PFSK-1 (cell line): ENCODE measurements around the gene JPH3.

Source experiments
- FOXP2 ChIP-seq: optimal IDR thresholded peaks from 2 replicates; pipeline ENCODE3; 2011; ENCODE audit warnings: borderline replicate concordance, control low read depth, inconsistent platforms; ENCODE audit not compliant: insufficient read depth; ENCODE audit errors: extremely low read length, extremely low read depth
- POLR2AphosphoS5 ChIP-seq: IDR thresholded peaks from 2 replicates; pipeline ENCODE4 v1.6.1; 2012; ENCODE audit warnings: low read depth, mild to moderate bottlenecking, control low read depth, low read length, moderate library complexity
- REST ChIP-seq, 2 experiments: IDR thresholded peaks; 2 replicates each; pipeline versions ENCODE4 v1.6.1 to v1.8.0; 2011 to 2012; ENCODE audit warnings: low read depth in 2 of 2, low read length in 2 of 2, control low read depth in 1 of 2, inconsistent platforms in 1 of 2, mild to moderate bottlenecking in 1 of 2, moderate library complexity in 1 of 2; ENCODE audit not compliant: insufficient read depth in 1 of 2
- SIN3A ChIP-seq: IDR thresholded peaks from 2 replicates; pipeline ENCODE4 v1.6.1; 2012; ENCODE audit warnings: mild to moderate bottlenecking, low read length, moderate library complexity, borderline replicate concordance; ENCODE audit not compliant: insufficient read depth
- TAF1 ChIP-seq: IDR thresholded peaks from 2 replicates; pipeline ENCODE4 v1.6.1; 2012; ENCODE audit warnings: low read length, control low read depth, borderline replicate concordance; ENCODE audit not compliant: insufficient read depth

JPH3 gene

GRCh38 chr16:87723226-87723623 lies 120.9 kb downstream of the JPH3 start:
- no peak for TF ChIP-seq POLR2AphosphoS5
- no peak for TF ChIP-seq TAF1
- peak; percentile 96; the same call in 1 of the 2 replicates for TF ChIP-seq SIN3A
- TF ChIP-seq REST (IDR thresholded peaks at IDR 0.05; ENCODE audit: insufficient read depth in 1 of 2, low read depth in 2 of 2, low read length in 2 of 2): no peak
- TF ChIP-seq FOXP2: peak; percentile 75

GRCh38 chr16:87724490-87725291 lies 122.4 kb downstream of the JPH3 start:
- no peak for TF ChIP-seq SIN3A

- TF ChIP-seq TAF1 (no peak), REST (IDR thresholded peaks at IDR 0.05; ENCODE audit: insufficient read depth in 1 of 2, low read depth in 2 of 2, low read length in 2 of 2) (no peak), SIN3A (no peak), POLR2AphosphoS5 (no peak), FOXP2 (no peak)
These were observed 123.4 kb downstream of the JPH3 start for GRCh38 chr16:87725596-87726235.

- TF ChIP-seq TAF1: no peak
- no peak for TF ChIP-seq POLR2AphosphoS5
- TF ChIP-seq REST (IDR thresholded peaks at IDR 0.05; ENCODE audit: insufficient read depth in 1 of 2, low read depth in 2 of 2, low read length in 2 of 2): no peak
- no peak for TF ChIP-seq SIN3A
- no peak for TF ChIP-seq FOXP2
These were observed 125.0 kb downstream of the JPH3 start for GRCh38 chr16:87727346-87727745.

GRCh38 chr16:87728026-87728425 lies 125.7 kb downstream of the JPH3 start:
- no peak for TF ChIP-seq TAF1
- TF ChIP-seq SIN3A: no peak
- TF ChIP-seq POLR2AphosphoS5: no peak
- no peak for TF ChIP-seq FOXP2
- TF ChIP-seq REST (IDR thresholded peaks at IDR 0.05; ENCODE audit: insufficient read depth in 1 of 2, low read depth in 2 of 2, low read length in 2 of 2): no peak
